GM18520 (cell line): ENCODE data around the gene STK11.
"Not testable (repeated sequence)": the region's sequence is repeated elsewhere in the genome, so short reads cannot be mapped to it uniquely, and the experiment has no call there.

Source experiments
- ATAC-seq: cut with Tn5 transposase; IDR thresholded peaks from one replicate; pipeline ENCODE4 v1.9.1; 2021; ENCODE audit not compliant: unreplicated experiment

Gene STK11

GRCh38 chr19:1235625-1236538 lies 30.3 kb downstream of the STK11 start:
- no peak for ATAC-seq

DNA sequence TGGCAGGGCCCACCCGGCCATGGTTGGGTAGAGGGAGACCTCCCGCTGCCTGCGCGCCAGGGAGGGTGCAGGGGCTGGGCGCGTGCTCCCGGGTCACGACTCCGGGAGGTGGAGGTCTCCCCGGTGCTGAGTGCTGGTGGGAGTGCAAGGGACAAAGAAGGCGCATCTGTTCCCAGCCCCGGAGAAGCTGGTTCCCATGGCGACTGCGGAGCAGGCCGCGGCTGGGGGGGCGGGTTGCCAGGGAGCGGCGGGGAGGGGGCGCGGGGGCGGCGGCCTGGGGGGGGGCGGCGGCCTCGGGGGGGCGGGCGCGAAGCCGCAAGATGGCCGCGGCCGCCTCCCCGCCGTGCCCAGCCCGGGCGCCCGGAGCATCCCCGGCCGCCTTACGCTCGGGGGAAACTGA lies 31.0 kb downstream of the STK11 start:
- ATAC-seq, result no peak

DNA sequence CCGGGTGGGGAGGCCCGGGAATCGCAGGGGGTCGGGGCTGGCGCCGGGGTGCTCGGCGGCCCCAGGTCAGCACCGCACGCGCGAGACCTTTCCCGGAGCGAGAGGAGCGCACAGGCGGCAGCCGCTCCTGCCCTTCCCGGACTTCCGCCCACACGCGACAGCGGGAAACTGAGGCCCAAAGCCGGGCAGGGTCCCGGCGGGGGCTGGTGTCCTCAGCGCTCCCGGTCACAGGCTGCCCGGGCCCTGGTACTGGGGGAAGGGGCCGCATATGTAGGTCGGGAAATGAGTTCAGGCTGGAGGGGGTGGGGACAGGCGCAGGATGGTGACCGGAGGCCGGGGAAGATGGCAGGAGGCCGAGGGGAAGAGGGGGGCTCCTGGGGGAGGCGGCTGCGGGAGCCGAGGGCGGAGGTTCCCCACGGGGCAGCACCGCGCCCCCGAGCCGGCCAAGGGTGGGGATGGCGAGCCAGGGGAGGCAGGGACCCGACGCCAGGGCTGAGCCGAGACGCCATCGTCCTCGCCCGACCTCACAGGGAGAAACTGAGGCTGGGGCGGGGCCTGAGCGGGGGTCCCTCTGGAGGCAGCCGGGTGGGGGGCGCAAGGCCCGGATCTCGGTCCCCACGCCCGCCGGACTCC lies 31.6 kb downstream of the STK11 start:
- ATAC-seq, result no peak

DNA sequence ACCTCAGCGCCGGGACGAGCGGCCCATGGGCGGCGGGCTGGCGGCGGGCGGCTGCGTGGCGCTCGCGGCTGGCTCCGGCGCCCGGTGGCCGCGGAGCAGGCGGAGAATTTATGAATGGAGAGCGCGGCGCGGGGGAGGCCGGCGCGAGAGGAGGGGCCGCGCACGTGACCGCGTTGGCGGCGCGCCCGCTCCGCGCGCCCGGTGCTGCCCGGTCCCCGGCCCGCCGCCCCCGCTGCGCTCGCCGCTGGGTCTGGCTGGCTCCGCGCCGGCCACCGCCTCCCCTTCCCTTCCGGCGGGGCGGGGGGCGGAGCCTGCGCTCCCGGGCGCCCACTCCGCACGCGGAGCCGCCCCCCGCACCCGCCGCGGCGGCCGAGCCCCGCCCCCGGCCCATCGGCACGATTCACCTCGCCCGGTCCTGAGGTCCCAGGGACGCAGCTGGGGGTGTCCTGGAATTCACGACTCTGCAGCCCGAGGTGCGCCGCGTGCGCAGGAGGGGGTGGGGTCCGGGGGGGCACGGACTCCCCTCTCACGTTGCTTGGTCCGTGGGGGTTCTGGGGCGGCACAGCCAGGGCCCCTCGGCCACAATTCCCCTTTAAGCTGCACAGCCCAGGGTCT lies 32.3 kb downstream of the STK11 start, which contains the start of gene CBARP:
TSS of gene CBARP (minus strand) at position 252 of the 615 bp plus-strand sequence. CDS start 1,905 bp downstream, outside the sequence.
- no peak for ATAC-seq

DNA sequence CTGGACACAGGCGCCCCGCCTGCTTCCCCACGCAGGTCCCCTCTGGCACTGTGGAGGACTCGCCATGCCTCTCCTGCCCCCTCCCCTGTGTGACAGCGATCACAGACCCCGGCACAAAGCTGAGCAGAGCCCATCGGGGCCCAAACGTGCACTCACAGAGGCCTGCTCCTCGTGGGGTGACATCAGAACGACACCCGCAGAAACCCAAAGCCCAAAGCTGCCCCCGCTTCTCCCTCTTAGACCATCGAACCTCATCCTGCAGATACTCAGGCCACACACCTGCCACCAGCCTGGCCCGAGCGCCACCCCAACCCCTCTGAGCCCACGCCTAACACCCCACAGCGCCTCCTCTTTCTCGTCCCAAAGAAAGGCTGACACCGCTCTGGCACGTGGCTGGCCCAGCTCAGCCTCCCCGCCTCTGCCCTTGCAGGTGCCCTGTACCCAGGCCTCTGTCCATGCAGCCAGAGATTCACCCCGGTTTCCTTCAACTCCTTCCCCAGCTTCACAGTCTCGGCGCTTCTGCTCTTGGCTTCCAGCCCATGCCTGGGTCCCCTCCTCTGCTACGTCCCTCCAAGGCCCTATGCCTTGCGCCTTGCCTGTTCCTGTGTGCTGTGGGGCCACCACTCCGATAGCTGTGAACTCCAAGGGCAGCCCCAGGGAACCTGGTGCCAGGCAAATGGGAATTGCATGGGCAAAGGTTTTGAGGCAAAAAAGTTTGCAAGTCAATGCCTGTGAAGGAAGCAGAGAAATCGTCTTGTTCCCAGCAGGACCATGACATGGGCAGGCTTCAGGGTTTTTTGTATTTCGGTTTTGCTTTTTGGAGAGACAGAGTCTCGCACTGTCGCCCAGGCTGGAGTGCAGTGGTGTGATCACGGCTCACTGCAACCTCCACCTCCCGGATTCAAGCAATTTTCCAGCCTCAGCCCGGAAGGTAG lies 33.1 kb downstream of the STK11 start:
- ATAC-seq, result no peak

DNA sequence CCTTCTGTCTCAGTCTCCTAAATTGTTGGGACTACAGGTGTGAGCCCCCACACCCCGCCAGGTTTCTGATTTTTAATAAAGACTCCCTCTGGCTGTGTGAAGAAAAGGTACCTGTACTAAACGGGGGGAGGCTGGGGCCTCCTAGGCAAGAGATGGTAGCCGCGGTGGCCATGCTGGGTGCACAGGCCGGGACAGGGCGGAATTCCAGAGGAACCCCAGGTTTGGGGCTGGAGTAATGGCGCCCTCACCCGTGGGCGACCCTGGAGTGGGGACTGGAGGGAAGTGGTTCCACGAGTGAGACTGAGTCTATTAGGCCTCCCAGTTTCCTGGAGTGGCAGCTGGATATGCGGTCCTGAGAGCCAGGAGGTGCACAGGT lies 33.8 kb downstream of the STK11 start:
- ATAC-seq, result no peak

- ATAC-seq, result peak; percentile 28
These were observed 34.5 kb downstream of the STK11 start for GRCh38 chr19:1239796-1240737.

GRCh38 chr19:1240925-1241324 lies 35.3 kb downstream of the STK11 start:
- no peak for ATAC-seq

DNA sequence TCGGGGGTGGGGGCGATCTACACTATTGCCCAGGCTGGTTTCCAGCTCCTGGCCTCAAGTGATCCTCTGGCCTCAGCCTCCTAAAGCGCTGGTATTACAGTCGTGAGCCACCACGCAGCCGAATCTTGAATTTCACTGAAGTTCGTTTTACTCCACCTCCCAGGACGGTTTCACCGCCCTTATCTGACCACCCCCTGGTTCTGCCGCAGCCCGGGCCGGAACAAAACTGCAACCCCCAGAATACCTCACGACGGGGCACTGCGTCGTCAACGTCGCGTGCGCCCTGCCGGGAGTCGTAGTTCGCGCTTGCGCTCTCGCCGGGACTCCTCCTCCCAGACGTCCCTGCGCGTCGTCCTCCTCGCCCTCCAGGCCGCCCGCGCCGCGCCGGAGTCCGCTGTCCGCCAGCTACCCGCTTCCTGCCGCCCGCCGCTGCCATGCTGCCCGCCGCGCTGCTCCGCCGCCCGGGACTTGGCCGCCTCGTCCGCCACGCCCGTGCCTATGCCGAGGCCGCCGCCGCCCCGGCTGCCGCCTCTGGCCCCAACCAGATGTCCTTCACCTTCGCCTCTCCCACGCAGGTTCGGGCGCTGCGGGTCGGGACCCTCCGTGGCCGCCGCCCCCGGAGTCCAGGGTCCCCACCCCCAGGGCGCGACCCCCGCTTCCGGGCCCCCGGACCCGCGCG lies 36.0 kb downstream of the STK11 start, which contains the start of gene ATP5F1D:
TSS of gene ATP5F1D (plus strand) at position 335 of the 679 bp plus-strand sequence. CDS start at position 435, 100 bp downstream.
- ATAC-seq, result peak; percentile 39

- ATAC-seq, result no peak
These were observed 38.5 kb downstream of the STK11 start for GRCh38 chr19:1243768-1244692.

- ATAC-seq, result no peak
These were observed 39.3 kb downstream of the STK11 start for GRCh38 chr19:1244693-1245451.

DNA sequence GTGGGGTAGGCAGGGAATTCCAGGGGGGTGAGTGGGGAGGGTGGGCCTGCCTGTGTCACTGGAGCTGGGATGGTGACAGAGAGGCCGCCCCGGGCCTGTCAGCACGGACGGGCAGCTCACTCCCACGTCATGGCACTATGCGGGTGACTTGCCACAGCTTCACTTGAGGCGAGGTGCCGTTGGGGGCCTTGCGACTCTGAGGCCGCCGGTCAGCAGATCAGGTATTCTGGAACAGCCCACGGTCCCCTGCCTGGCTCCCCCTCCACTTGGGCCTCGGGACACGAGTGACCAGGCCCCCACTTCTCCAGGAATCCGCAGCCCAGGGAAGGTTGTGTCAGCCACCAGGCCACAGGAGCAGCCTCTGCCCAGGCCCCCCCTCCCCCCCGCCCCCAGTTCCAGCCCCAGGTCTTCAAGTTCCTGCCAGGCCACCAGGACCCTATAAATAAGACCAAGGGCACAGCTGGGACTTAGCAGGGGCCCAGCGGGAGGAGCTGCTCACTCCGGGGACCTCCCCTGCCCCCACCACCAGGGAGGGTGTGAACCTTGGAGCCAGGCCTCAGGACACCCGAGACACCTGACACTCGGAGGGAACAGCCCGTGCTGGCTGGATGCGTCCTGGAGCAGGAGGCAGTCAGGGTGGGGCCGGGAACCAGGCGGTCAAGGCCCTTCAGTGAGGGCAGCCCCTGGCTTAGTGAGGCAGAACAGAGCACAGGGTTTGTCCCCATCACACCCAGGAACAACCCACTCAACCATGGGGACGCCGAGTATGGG lies 40.1 kb downstream of the STK11 start:
- no peak for ATAC-seq

GRCh38 chr19:1246265-1247087 lies 40.9 kb downstream of the STK11 start:
- ATAC-seq, result not testable (repeated sequence)

- ATAC-seq, result no peak
These were observed 42.2 kb downstream of the STK11 start for GRCh38 chr19:1247748-1248138.

DNA sequence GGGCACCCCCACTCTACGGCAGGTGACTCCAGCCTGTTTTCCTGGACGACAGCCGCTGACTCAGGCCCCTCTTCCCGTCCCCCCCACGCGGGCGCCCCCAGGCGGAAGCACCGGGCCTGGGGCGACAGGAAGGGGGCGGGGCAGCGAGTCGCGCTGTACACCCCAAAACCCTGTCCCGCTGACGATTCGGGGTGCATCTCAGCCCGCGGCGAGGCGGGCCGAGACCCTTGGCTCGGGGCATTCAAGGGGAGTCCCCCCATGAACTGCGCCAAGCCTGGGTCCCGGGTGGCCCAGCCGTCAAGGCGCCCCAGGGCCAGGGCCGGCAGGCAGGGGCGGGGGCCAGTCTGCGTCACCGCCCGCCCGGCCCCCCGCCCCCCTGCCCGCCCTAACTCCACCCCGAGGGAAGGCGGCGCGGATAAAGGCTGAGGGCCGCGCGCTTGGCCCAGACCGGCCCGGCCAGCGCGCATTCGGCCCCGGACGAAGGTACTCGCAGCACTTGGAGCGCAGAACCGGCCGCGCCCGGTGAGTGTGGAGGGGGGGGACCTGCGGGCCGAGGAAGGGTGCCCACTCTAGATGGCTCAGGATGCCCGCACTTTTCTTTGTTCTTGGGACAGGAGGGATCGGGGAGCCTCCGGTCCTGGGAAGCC lies 42.7 kb downstream of the STK11 start, which contains the start of gene MIDN:
TSS of gene MIDN (plus strand) at position 445 of the 647 bp plus-strand sequence. CDS start 1,714 bp downstream, outside the sequence.
- ATAC-seq, result peak; percentile 9
